Heart left ventricle (tissue), 16 donors: Measurements from ENCODE around the gene MLLT3. TPM values are rescaled to one million over a fixed set of nuclear protein-coding genes. Genes with fewer than 3 reads are reported as not detected.

ENCODE experiments used
- ATAC-seq, 4 donors: fragments of 200-7000 bp; cut with Tn5 transposase; one replicate each; pipeline ENCODE4 v1.9.1; 2020 to 2022; ENCODE audit warnings: moderate library complexity in 4 of 4, mild to moderate bottlenecking in 3 of 4, moderate number of reproducible peaks in 1 of 4
- DNase-seq, 5 donors: peaks; one replicate each; pipeline ENCODE4 v3.0.0-alpha.2; 2020
- H3K27ac ChIP-seq, 12 donors: fragments of 200-600 bp; sonication (generic) in 4 of 12; one replicate each; pipeline versions ENCODE4 v1.5.0 to v1.8.0; 2016 to 2022; ENCODE audit warnings: mild to moderate bottlenecking in 2 of 12
- H3K27me3 ChIP-seq, 9 donors: fragments of 200-600 bp; sonication (generic) in 2 of 9; one replicate each; pipeline versions ENCODE4 v1.5.1 to v1.8.0; 2016 to 2022; ENCODE audit warnings: mild to moderate bottlenecking in 3 of 9
- H3K36me3 ChIP-seq, 9 donors: fragments of 200-600 bp; sonication (generic) in 2 of 9; one replicate each; pipeline versions ENCODE4 v1.5.0 to v1.8.0; 2018 to 2022; ENCODE audit warnings: mild to moderate bottlenecking in 2 of 9
- H3K4me1 ChIP-seq, 12 donors: fragments of 200-600 bp; sonication (generic) in 4 of 12; one replicate each; pipeline versions ENCODE4 v1.5.0 to v1.8.0; 2016 to 2022; ENCODE audit warnings: mild to moderate bottlenecking in 3 of 12
- H3K4me3 ChIP-seq, 12 donors: fragments of 200-600 bp; sonication (generic) in 4 of 12; one replicate each; pipeline versions ENCODE4 v1.5.0 to v1.8.0; 2017 to 2022; ENCODE audit warnings: mild to moderate bottlenecking in 9 of 12, moderate library complexity in 4 of 12
- H3K9me3 ChIP-seq, 12 donors: fragments of 200-600 bp; sonication (generic) in 4 of 12; one replicate each; pipeline versions ENCODE4 v1.5.0 to v1.8.0; 2016 to 2022; ENCODE audit warnings: mild to moderate bottlenecking in 1 of 12
- POLR2A ChIP-seq, 2 donors: fragments of 450-650 bp; IDR thresholded peaks; one replicate each; pipeline ENCODE4 v1.6.1; 2017; ENCODE audit warnings: antibody characterized with exemption in 2 of 2, mild to moderate bottlenecking in 2 of 2, moderate library complexity in 2 of 2
- WGBS, 4 donors: extraction: QIAGEN DNeasy Blood & Tissue Kit in 2 of 4; methylation state at CpG; one replicate each; pipeline versions ENCODE4 v1.1.5 to v1.1.7; 2013 to 2018; 5-methylcytosine and 5-hydroxymethylcytosine counted together
- intact Hi-C, 10 donors: fragments of 100-400 bp; cut with DNase I; formaldehyde crosslinking; loops; one replicate each; pipeline versions ENCODE4 v1.11.1 to v1.14.2; 2022
- polyA plus RNA-seq, 2 donors: library from polyadenylated mRNA; stranded (reverse); fragments of 200-250 nt; gene quantifications; one replicate each; pipeline ENCODE4 v1.2.3, GENCODE V29; 2013
- total RNA-seq, 9 donors: library from RNA; depleted of rRNA in 2 of 9; stranded (reverse); fragments of >200 nt in 2 of 9; fragmentation: NEBNext Ultra II Directional in 3 of 9; extraction: Animal tissue kit (Norgen Biotek cat#: 25700) in 3 of 9; gene quantifications; one replicate each; pipeline versions ENCODE4 v1.1.0 to v1.2.4, GENCODE V29; 2016 to 2023
- TF ChIP-seq, protein P1 (sequence below), 12 donors: fragments of 200-600 bp; sonication (generic) in 4 of 12; IDR thresholded peaks; one replicate each; pipeline versions ENCODE4 v1.5.0 to v1.8.0; 2018 to 2022; ENCODE audit warnings: antibody characterized with exemption in 12 of 12, mild to moderate bottlenecking in 5 of 12
- donor health status: ischemic (EF 13 %, LVEDD 7.1; RV severe dilation, severe dysfunction).
- donor health status: healthy with polysubstance abuse.
- donor health status: DM: no; HTN: yes; CAD: no.
- donor health status: DM: no; HTN: no; CAD: no.
- donor health status: ischemic (EF 25% LVEDD 6.9; RV normal size, moderate dysfunction).
- donor health status: ischemic (EF 25% LVEDD 5.7; RV mildly dilated, moderate dysfunction).
- donor health status: healthy.
- donor health status: DM: yes; HTN: yes; CAD: no.
- donor health status: ischemic (EF 35%, LVEDD 5.7; RV mildly dilated, moderate dysfunction).
- donor health status: nonischemic (EF 11% LVEDD 7.7; RV severe dilation, severe dysfunction).
- donor health status: DM: yes; HTN: yes; CAD: no.
- donor health status: PGD.
- donor health status: ischemic (EF 29% LVEDD 5.4; RV normal size, mild dysfunction).
- donor health status: nonischemic (EF 23%, LVEDD 6.1; RV moderate dilation, normal function).

Gene MLLT3
- total and polyA plus RNA-seq, 11 donors = 7.5 to 21.0 (median 15.3) TPM

- Histone ChIP-seq H3K9me3 (no peaks in the 10 kb centered on the region), H3K4me3 (no peak overlapping the region), H3K36me3 (no peaks in the 10 kb centered on the region), H3K27me3 (no peaks in the 10 kb centered on the region), H3K27ac (no peak overlapping the region), H3K4me1 (peaks cover 0 to 6% (median 2%) of the 10 kb centered on the region in 12 donors)
- TF ChIP-seq, protein P1, sequence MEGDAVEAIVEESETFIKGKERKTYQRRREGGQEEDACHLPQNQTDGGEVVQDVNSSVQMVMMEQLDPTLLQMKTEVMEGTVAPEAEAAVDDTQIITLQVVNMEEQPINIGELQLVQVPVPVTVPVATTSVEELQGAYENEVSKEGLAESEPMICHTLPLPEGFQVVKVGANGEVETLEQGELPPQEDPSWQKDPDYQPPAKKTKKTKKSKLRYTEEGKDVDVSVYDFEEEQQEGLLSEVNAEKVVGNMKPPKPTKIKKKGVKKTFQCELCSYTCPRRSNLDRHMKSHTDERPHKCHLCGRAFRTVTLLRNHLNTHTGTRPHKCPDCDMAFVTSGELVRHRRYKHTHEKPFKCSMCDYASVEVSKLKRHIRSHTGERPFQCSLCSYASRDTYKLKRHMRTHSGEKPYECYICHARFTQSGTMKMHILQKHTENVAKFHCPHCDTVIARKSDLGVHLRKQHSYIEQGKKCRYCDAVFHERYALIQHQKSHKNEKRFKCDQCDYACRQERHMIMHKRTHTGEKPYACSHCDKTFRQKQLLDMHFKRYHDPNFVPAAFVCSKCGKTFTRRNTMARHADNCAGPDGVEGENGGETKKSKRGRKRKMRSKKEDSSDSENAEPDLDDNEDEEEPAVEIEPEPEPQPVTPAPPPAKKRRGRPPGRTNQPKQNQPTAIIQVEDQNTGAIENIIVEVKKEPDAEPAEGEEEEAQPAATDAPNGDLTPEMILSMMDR (IDR thresholded peaks at IDR 0.05) = no peak
- no peak for TF ChIP-seq POLR2A (IDR thresholded peaks at IDR 0.05)
- WGBS, 4 donors = 91 to 96% (median 92%) methylated on average over 1 of the region's 1 CpG
- intact Hi-C loops = no loop called here
- ATAC-seq (no peak), DNase-seq (no peak)
These were observed 155.8 kb downstream of the MLLT3 start for GRCh38 chr9:20466328-20467008.

GRCh38 chr9:20464242-20464641 is 158.1 kb downstream of the MLLT3 start:
- H3K4me1 ChIP-seq = peaks cover 0 to 10% (median 2%) of the 10 kb centered on the region in 12 donors
- no peak overlapping the region for H3K4me3 ChIP-seq
- no peaks in the 10 kb centered on the region for H3K36me3 ChIP-seq
- TF ChIP-seq, protein P1 (IDR thresholded peaks at IDR 0.05) = no peak
- TF ChIP-seq POLR2A (IDR thresholded peaks at IDR 0.05) = no peak
- WGBS, 4 donors = 74 to 81% (median 78%) methylated on average over 4 of the region's 4 CpGs
- DNase-seq = no peak
- no peaks in the 10 kb centered on the region for H3K27me3 ChIP-seq
- H3K27ac ChIP-seq = no peak overlapping the region
- ATAC-seq = no peak
- intact Hi-C loops = no loop called here
- no peaks in the 10 kb centered on the region for H3K9me3 ChIP-seq

- 95 to 96% (median 96%) methylated on average over 2 of the region's 2 CpGs for WGBS, 4 donors
- no peak overlapping the region for H3K4me3 ChIP-seq
- no peaks in the 10 kb centered on the region for H3K9me3 ChIP-seq
- intact Hi-C loops = no loop called here
- DNase-seq (no peak), ATAC-seq (no peak)
- TF ChIP-seq POLR2A (IDR thresholded peaks at IDR 0.05) = no peak
- TF ChIP-seq, protein P1 (IDR thresholded peaks at IDR 0.05) = no peak
- H3K27me3 ChIP-seq = no peaks in the 10 kb centered on the region
- H3K27ac ChIP-seq = no peak overlapping the region
- H3K4me1 ChIP-seq = peaks cover 0 to 10% (median 2%) of the 10 kb centered on the region in 12 donors
- H3K36me3 ChIP-seq = no peaks in the 10 kb centered on the region
These were observed 158.5 kb downstream of the MLLT3 start for GRCh38 chr9:20463823-20464222.

DNA sequence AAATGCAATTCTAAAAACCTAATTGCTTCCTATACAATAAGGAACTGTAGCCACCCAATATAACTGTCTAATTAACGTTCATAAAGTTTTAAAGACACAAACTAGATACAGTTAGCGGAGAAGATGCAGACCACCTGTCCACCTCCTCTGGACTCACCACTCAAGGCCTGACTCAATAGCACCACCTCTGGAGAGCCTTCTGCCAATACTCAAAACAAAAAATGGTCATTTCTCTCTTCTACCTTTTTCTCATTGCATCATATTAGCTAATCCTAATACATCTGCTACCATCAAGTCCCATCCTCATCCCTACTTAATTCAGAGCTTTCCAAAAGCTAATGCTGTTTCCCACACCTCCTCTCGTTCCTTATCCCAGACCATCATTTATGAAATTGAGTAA is 159.9 kb downstream of the MLLT3 start:
- TF ChIP-seq, protein P1 (IDR thresholded peaks at IDR 0.05) = peak in 1 of 12 donors; percentile 8
- no peak for TF ChIP-seq POLR2A (IDR thresholded peaks at IDR 0.05)
- H3K27ac ChIP-seq = no peak overlapping the region
- intact Hi-C loops = no loop called here
- DNase-seq = no peak
- WGBS, 4 donors = 90 to 96% (median 95%) methylated on average over 3 of the region's 3 CpGs
- no peaks in the 10 kb centered on the region for H3K27me3 ChIP-seq
- H3K4me1 ChIP-seq = peaks cover 0 to 10% (median 2%) of the 10 kb centered on the region in 12 donors
- H3K9me3 ChIP-seq = no peaks in the 10 kb centered on the region
- no peak overlapping the region for H3K4me3 ChIP-seq
- H3K36me3 ChIP-seq = no peaks in the 10 kb centered on the region
- no peak for ATAC-seq
